ENCODE results near the gene TIMP1. TPM values are rescaled to one million over a fixed set of nuclear protein-coding genes. Genes with fewer than 3 reads are reported as not detected.

Gene TIMP1
- polyA plus RNA-seq, 1 donor: 84.0 TPM

GRCh38 chrX:47560934-47561658, 21.1 kb upstream of the TIMP1 start, which contains the start of gene ARAF:
Gene ARAF, plus strand, starts transcription at chrX:47561205. Its CDS starts 1,763 bp downstream, at chrX:47562968.
- no CpG with 5 or more reads among the region's 59 CpGs for WGBS (ENCODE audit: insufficient coverage, low lambda C conversion rate)

GRCh38 chrX:47561659-47562151, 20.5 kb upstream of the TIMP1 start:
- peaks cover 32% of the 10 kb centered on the region for H3K36me3 ChIP-seq (ENCODE audit: control insufficient read depth, insufficient read depth, low read length)
- no peak for DNase-seq
- peak overlapping the region; percentile 99 for H3K27ac ChIP-seq (ENCODE audit: low read length)
- H3K4me3 ChIP-seq (ENCODE audit: low read length): peak overlapping the region; percentile 85
- H3K9me3 ChIP-seq (ENCODE audit: control insufficient read depth, low read depth, low read length): no peaks in the 10 kb centered on the region
- peaks cover 4% of the 10 kb centered on the region for H3K4me1 ChIP-seq (ENCODE audit: control insufficient read depth, insufficient read depth, low read length)
- no peaks in the 10 kb centered on the region for H3K27me3 ChIP-seq (ENCODE audit: control insufficient read depth, insufficient read depth, low read length)
- WGBS (ENCODE audit: insufficient coverage, low lambda C conversion rate): no CpG with 5 or more reads among the region's 9 CpGs

More at GRCh38 chrX:47560934-47561658, 21.1 kb upstream of the TIMP1 start, which contains the start of gene ARAF:
- peaks cover 4% of the 10 kb centered on the region for H3K4me1 ChIP-seq (ENCODE audit: control insufficient read depth, insufficient read depth, low read length)
- no peaks in the 10 kb centered on the region for H3K27me3 ChIP-seq (ENCODE audit: control insufficient read depth, insufficient read depth, low read length)
- DNase-seq: peak; percentile 98 to 99
- H3K4me3 ChIP-seq (ENCODE audit: low read length): peak within 1 kb of the TSS; percentile 85
- no peaks in the 10 kb centered on the region for H3K9me3 ChIP-seq (ENCODE audit: control insufficient read depth, low read depth, low read length)
- peaks cover 26% of the 10 kb centered on the region for H3K36me3 ChIP-seq (ENCODE audit: control insufficient read depth, insufficient read depth, low read length)
- H3K27ac ChIP-seq (ENCODE audit: low read length): peak within 1 kb of the TSS; percentile 99

- peaks cover 41% of the 10 kb centered on the region for H3K36me3 ChIP-seq (ENCODE audit: control insufficient read depth, insufficient read depth, low read length)
- H3K4me1 ChIP-seq (ENCODE audit: control insufficient read depth, insufficient read depth, low read length): peaks cover 4% of the 10 kb centered on the region
- no peaks in the 10 kb centered on the region for H3K9me3 ChIP-seq (ENCODE audit: control insufficient read depth, low read depth, low read length)
- no peak overlapping the region for H3K27ac ChIP-seq (ENCODE audit: low read length)
- DNase-seq: no peak
- no peaks in the 10 kb centered on the region for H3K27me3 ChIP-seq (ENCODE audit: control insufficient read depth, insufficient read depth, low read length)
- no peak overlapping the region for H3K4me3 ChIP-seq (ENCODE audit: low read length)
- WGBS (ENCODE audit: insufficient coverage, low lambda C conversion rate): no CpG with 5 or more reads among the region's 13 CpGs
Measured at GRCh38 chrX:47562615-47563243, 19.5 kb upstream of the TIMP1 start.

GRCh38 chrX:47563801-47564315, 18.4 kb upstream of the TIMP1 start:
- H3K36me3 ChIP-seq (ENCODE audit: control insufficient read depth, insufficient read depth, low read length): peaks cover 46% of the 10 kb centered on the region
- no peak overlapping the region for H3K27ac ChIP-seq (ENCODE audit: low read length)
- WGBS (ENCODE audit: insufficient coverage, low lambda C conversion rate): no CpG with 5 or more reads among the region's 8 CpGs
- no peak for DNase-seq
- no peaks in the 10 kb centered on the region for H3K27me3 ChIP-seq (ENCODE audit: control insufficient read depth, insufficient read depth, low read length)
- no peaks in the 10 kb centered on the region for H3K9me3 ChIP-seq (ENCODE audit: control insufficient read depth, low read depth, low read length)
- H3K4me3 ChIP-seq (ENCODE audit: low read length): no peak overlapping the region
- H3K4me1 ChIP-seq (ENCODE audit: control insufficient read depth, insufficient read depth, low read length): peaks cover 4% of the 10 kb centered on the region

GRCh38 chrX:47564438-47565085, 17.7 kb upstream of the TIMP1 start:
- no CpG with 5 or more reads among the region's 12 CpGs for whole genome bisulfite sequencing (ENCODE audit: insufficient coverage, low lambda C conversion rate)
- H3K4me1 ChIP-seq (ENCODE audit: control insufficient read depth, insufficient read depth, low read length): peaks cover 4% of the 10 kb centered on the region
- no peaks in the 10 kb centered on the region for H3K27me3 ChIP-seq (ENCODE audit: control insufficient read depth, insufficient read depth, low read length)
- peaks cover 53% of the 10 kb centered on the region for H3K36me3 ChIP-seq (ENCODE audit: control insufficient read depth, insufficient read depth, low read length)
- no peak overlapping the region for H3K4me3 ChIP-seq (ENCODE audit: low read length)
- DNase-seq: no peak
- no peak overlapping the region for H3K27ac ChIP-seq (ENCODE audit: low read length)
- H3K9me3 ChIP-seq (ENCODE audit: control insufficient read depth, low read depth, low read length): no peaks in the 10 kb centered on the region

GRCh38 chrX:47566841-47567240, 15.4 kb upstream of the TIMP1 start:
- Histone ChIP-seq H3K36me3 (ENCODE audit: control insufficient read depth, insufficient read depth, low read length) (peaks cover 66% of the 10 kb centered on the region), H3K4me1 (ENCODE audit: control insufficient read depth, insufficient read depth, low read length) (peaks cover 3% of the 10 kb centered on the region), H3K9me3 (ENCODE audit: control insufficient read depth, low read depth, low read length) (no peaks in the 10 kb centered on the region), H3K27ac (ENCODE audit: low read length) (no peak overlapping the region), H3K4me3 (ENCODE audit: low read length) (no peak overlapping the region), H3K27me3 (ENCODE audit: control insufficient read depth, insufficient read depth, low read length) (no peaks in the 10 kb centered on the region)
- WGBS (ENCODE audit: insufficient coverage, low lambda C conversion rate): no CpG with 5 or more reads among the region's 11 CpGs
- DNase-seq: no peak

- Histone ChIP-seq H3K27ac (ENCODE audit: low read length) (no peak overlapping the region), H3K4me3 (ENCODE audit: low read length) (no peak overlapping the region), H3K27me3 (ENCODE audit: control insufficient read depth, insufficient read depth, low read length) (no peaks in the 10 kb centered on the region), H3K36me3 (ENCODE audit: control insufficient read depth, insufficient read depth, low read length) (peaks cover 56% of the 10 kb centered on the region), H3K4me1 (ENCODE audit: control insufficient read depth, insufficient read depth, low read length) (no peaks in the 10 kb centered on the region), H3K9me3 (ENCODE audit: control insufficient read depth, low read depth, low read length) (no peaks in the 10 kb centered on the region)
- WGBS (ENCODE audit: insufficient coverage, low lambda C conversion rate): 100% methylated on average over 1 of the region's 13 CpGs
- DNase-seq: no peak
Measured at GRCh38 chrX:47568656-47569295, 13.5 kb upstream of the TIMP1 start.

- peaks cover 42% of the 10 kb centered on the region for H3K36me3 ChIP-seq (ENCODE audit: control insufficient read depth, insufficient read depth, low read length)
- no CpG with 5 or more reads among the region's 8 CpGs for WGBS (ENCODE audit: insufficient coverage, low lambda C conversion rate)
Measured at GRCh38 chrX:47570794-47571193, 11.4 kb upstream of the TIMP1 start.

GRCh38 chrX:47571215-47571614, 11.0 kb upstream of the TIMP1 start:
- Histone ChIP-seq H3K4me3 (ENCODE audit: low read length) (no peak overlapping the region), H3K27me3 (ENCODE audit: control insufficient read depth, insufficient read depth, low read length) (no peaks in the 10 kb centered on the region), H3K9me3 (ENCODE audit: control insufficient read depth, low read depth, low read length) (no peaks in the 10 kb centered on the region), H3K36me3 (ENCODE audit: control insufficient read depth, insufficient read depth, low read length) (peaks cover 41% of the 10 kb centered on the region), H3K4me1 (ENCODE audit: control insufficient read depth, insufficient read depth, low read length) (peaks cover 8% of the 10 kb centered on the region), H3K27ac (ENCODE audit: low read length) (no peak overlapping the region)
- no peak for DNase-seq
- no CpG with 5 or more reads among the region's 11 CpGs for WGBS (ENCODE audit: insufficient coverage, low lambda C conversion rate)

More at GRCh38 chrX:47570794-47571193, 11.4 kb upstream of the TIMP1 start:
- Histone ChIP-seq H3K4me1 (ENCODE audit: control insufficient read depth, insufficient read depth, low read length) (peaks cover 8% of the 10 kb centered on the region), H3K27me3 (ENCODE audit: control insufficient read depth, insufficient read depth, low read length) (no peaks in the 10 kb centered on the region), H3K27ac (ENCODE audit: low read length) (no peak overlapping the region), H3K4me3 (ENCODE audit: low read length) (no peak overlapping the region), H3K9me3 (ENCODE audit: control insufficient read depth, low read depth, low read length) (no peaks in the 10 kb centered on the region)
- no peak for DNase-seq

- Histone ChIP-seq H3K27me3 (ENCODE audit: control insufficient read depth, insufficient read depth, low read length) (no peaks in the 10 kb centered on the region), H3K4me3 (ENCODE audit: low read length) (no peak overlapping the region), H3K36me3 (ENCODE audit: control insufficient read depth, insufficient read depth, low read length) (peaks cover 34% of the 10 kb centered on the region), H3K4me1 (ENCODE audit: control insufficient read depth, insufficient read depth, low read length) (peaks cover 8% of the 10 kb centered on the region), H3K27ac (ENCODE audit: low read length) (no peak overlapping the region), H3K9me3 (ENCODE audit: control insufficient read depth, low read depth, low read length) (no peaks in the 10 kb centered on the region)
- no peak for DNase-seq
- WGBS (ENCODE audit: insufficient coverage, low lambda C conversion rate): no CpG with 5 or more reads among the region's 13 CpGs
Measured at GRCh38 chrX:47571896-47572295, 10.3 kb upstream of the TIMP1 start.

Data from large intestine (tissue), 3 donors.